HFFc6 (cell line): ENCODE results near the gene GRAMD1B. TPM values are rescaled to one million over a fixed set of nuclear protein-coding genes. Genes with fewer than 3 reads are reported as not detected.

Experiments used
- DNase-seq: peaks from one replicate; pipeline ENCODE4 v3.0.0-alpha.2; 2018
- H3K27ac Mint-ChIP-seq: 2 replicates; pipeline ENCODE4 v1.8.0; 2020; ENCODE audit warnings: mild to moderate bottlenecking, mixed read lengths
- H3K27me3 Mint-ChIP-seq: 2 replicates; pipeline ENCODE4 v1.8.0; 2021; ENCODE audit warnings: mild to moderate bottlenecking, moderate library complexity, mixed read lengths; ENCODE audit not compliant: insufficient read depth
- H3K36me3 Mint-ChIP-seq: 2 replicates; pipeline ENCODE4 v1.8.0; 2021; ENCODE audit warnings: low read depth, mixed read lengths
- H3K4me1 Mint-ChIP-seq: 2 replicates; pipeline ENCODE4 v1.8.0; 2020; ENCODE audit warnings: low read depth, mixed read lengths
- H3K4me3 Mint-ChIP-seq: 2 replicates; pipeline ENCODE4 v1.8.0; 2020; ENCODE audit warnings: mild to moderate bottlenecking, moderate library complexity, mixed read lengths
- H3K9me3 Mint-ChIP-seq: 2 replicates; pipeline ENCODE4 v1.8.0; 2020; ENCODE audit warnings: mild to moderate bottlenecking, mixed read lengths
- CTCF ChIP-seq: fragments of 200-600 bp; sonication (generic); IDR thresholded peaks from 2 replicates; pipeline ENCODE4 v1.5.0; 2021; ENCODE audit warnings: antibody characterized with exemption, mild to moderate bottlenecking
- total RNA-seq, 6 experiments: library from RNA; stranded (reverse); fragmentation: NEBNext Ultra II Directional; extraction: Animal tissue kit (Norgen Biotek cat#: 25700); gene quantifications; 2 replicates in 1 of 6; 3 replicates in 5 of 6; pipeline ENCODE4 v1.2.3, GENCODE V29; 2021

The GRAMD1B gene
- total RNA-seq, 6 experiments from 2014 or later = 46.1 to 54.5 (median 51.3) TPM

- no peaks in the 10 kb centered on the region for H3K9me3 Mint-ChIP-seq
- TF ChIP-seq CTCF = no peak
- DNase-seq = no peak
- peaks cover 57% of the 10 kb centered on the region for H3K4me1 Mint-ChIP-seq
- H3K27ac Mint-ChIP-seq = no peak overlapping the region
- no peak overlapping the region for H3K4me3 Mint-ChIP-seq
- no peaks in the 10 kb centered on the region; the same call in 1 of the 2 replicates for H3K27me3 Mint-ChIP-seq
- H3K36me3 Mint-ChIP-seq = no peaks in the 10 kb centered on the region
Observed at GRCh38 chr11:123425367-123425766, 4.7 kb upstream of the GRAMD1B start.

GRCh38 chr11:123426789-123427188 is 3.3 kb upstream of the GRAMD1B start:
- no peak overlapping the region for H3K27ac Mint-ChIP-seq
- no peak overlapping the region for H3K4me3 Mint-ChIP-seq
- peaks cover 5% of the 10 kb centered on the region for H3K36me3 Mint-ChIP-seq
- no peaks in the 10 kb centered on the region; the same call in 1 of the 2 replicates for H3K27me3 Mint-ChIP-seq
- no peak for DNase-seq
- H3K9me3 Mint-ChIP-seq = no peaks in the 10 kb centered on the region
- TF ChIP-seq CTCF = no peak
- peaks cover 59% of the 10 kb centered on the region for H3K4me1 Mint-ChIP-seq

- no peaks in the 10 kb centered on the region; the same call in 1 of the 2 replicates for H3K27me3 Mint-ChIP-seq
- H3K36me3 Mint-ChIP-seq = peaks cover 11% of the 10 kb centered on the region
- no peaks in the 10 kb centered on the region for H3K9me3 Mint-ChIP-seq
- H3K4me1 Mint-ChIP-seq = peaks cover 65% of the 10 kb centered on the region
- TF ChIP-seq CTCF = no peak
- H3K27ac Mint-ChIP-seq = peak overlapping the region; percentile 99; the same call in 1 of the 2 replicates
- DNase-seq = no peak
- no peak overlapping the region for H3K4me3 Mint-ChIP-seq
Observed at GRCh38 chr11:123427405-123427804, 2.7 kb upstream of the GRAMD1B start.

- no peak for TF ChIP-seq CTCF
- H3K4me3 Mint-ChIP-seq = peak overlapping the region; percentile 83
Observed at GRCh38 chr11:123428116-123428715, 1.9 kb upstream of the GRAMD1B start.

GRCh38 chr11:123429336-123429735 is 733 bp upstream of the GRAMD1B start:
- Mint-ChIP-seq H3K27ac (peak overlapping the region; percentile 99), H3K27me3 (no peaks in the 10 kb centered on the region), H3K9me3 (no peaks in the 10 kb centered on the region), H3K36me3 (peaks cover 28% of the 10 kb centered on the region), H3K4me1 (peaks cover 70% of the 10 kb centered on the region), H3K4me3 (peak overlapping the region; percentile 83)
- no peak for TF ChIP-seq CTCF
- DNase-seq = peak; percentile 94

More at GRCh38 chr11:123428116-123428715, 1.9 kb upstream of the GRAMD1B start:
- no peak for DNase-seq
- Mint-ChIP-seq H3K27me3 (no peaks in the 10 kb centered on the region; the same call in 1 of the 2 replicates), H3K9me3 (no peaks in the 10 kb centered on the region), H3K27ac (peak overlapping the region; percentile 99), H3K36me3 (peaks cover 18% of the 10 kb centered on the region), H3K4me1 (peaks cover 69% of the 10 kb centered on the region)
